Tibial nerve (tissue), 4 donors: ENCODE data around the gene TNFRSF21. TPM values are rescaled to one million over a fixed set of nuclear protein-coding genes. Genes with fewer than 3 reads are reported as not detected.

Experiments
- DNase-seq, 2 donors: peaks; one replicate each; pipeline ENCODE4 v3.0.0-alpha.2; 2019; ENCODE audit warnings: low spot score in 2 of 2
- H3K27ac ChIP-seq, 4 donors: fragments of 200-600 bp; sonication (generic) in 3 of 4; one replicate each; pipeline ENCODE4 v1.5.1; 2017 to 2019; ENCODE audit warnings: mild to moderate bottlenecking in 1 of 4
- H3K27me3 ChIP-seq, 2 donors: fragments of 200-600 bp; sonication (generic) in 1 of 2; one replicate each; pipeline versions ENCODE4 v1.5.1 to v1.6.0; 2017 to 2019
- H3K36me3 ChIP-seq, 3 donors: fragments of 200-600 bp; sonication (generic); one replicate each; pipeline ENCODE4 v1.5.1; 2018 to 2019
- H3K4me1 ChIP-seq, 4 donors: fragments of 200-600 bp; sonication (generic) in 3 of 4; one replicate each; pipeline ENCODE4 v1.5.1; 2017 to 2019
- H3K4me3 ChIP-seq, 4 donors: fragments of 200-600 bp; sonication (generic) in 3 of 4; one replicate each; pipeline ENCODE4 v1.5.1; 2017 to 2019; ENCODE audit warnings: mild to moderate bottlenecking in 1 of 4, moderate library complexity in 1 of 4
- H3K9me3 ChIP-seq, 4 donors: fragments of 200-600 bp; sonication (generic) in 3 of 4; one replicate each; pipeline ENCODE4 v1.5.1; 2017 to 2019
- EP300 ChIP-seq, 2 donors: sonication (generic); formaldehyde crosslinking; IDR thresholded peaks; one replicate each; pipeline ENCODE4 v1.6.1; 2017; ENCODE audit warnings: antibody characterized with exemption in 2 of 2, mild to moderate bottlenecking in 1 of 2
- POLR2A ChIP-seq, 2 donors: fragments of 450-650 bp; IDR thresholded peaks; one replicate each; pipeline ENCODE4 v1.6.1; 2017; ENCODE audit warnings: antibody characterized with exemption in 2 of 2, mild to moderate bottlenecking in 2 of 2, moderate library complexity in 2 of 2
- WGBS, 2 donors: methylation state at CpG; one replicate each; pipeline ENCODE4 v1.1.5; 2018; 5-methylcytosine and 5-hydroxymethylcytosine counted together
- total RNA-seq, 4 donors: library from RNA; depleted of rRNA; stranded (reverse); fragments of >200 nt; gene quantifications; one replicate each; pipeline ENCODE4 v1.1.0, GENCODE V29; 2016
- TF ChIP-seq, protein P1 (sequence below), 5 experiments: fragments of 200-600 bp in 3 of 5; fragments of 450-650 bp in 2 of 5; sonication (generic) in 3 of 5; IDR thresholded peaks; one replicate each; pipeline ENCODE4 v1.5.1; 2016 to 2019; ENCODE audit warnings: antibody characterized with exemption in 5 of 5, mild to moderate bottlenecking in 3 of 5, moderate library complexity in 2 of 5

The TNFRSF21 gene
- total RNA-seq, 4 donors from 2014 or later = 5.7 to 8.0 (median 7.6) TPM

DNA sequence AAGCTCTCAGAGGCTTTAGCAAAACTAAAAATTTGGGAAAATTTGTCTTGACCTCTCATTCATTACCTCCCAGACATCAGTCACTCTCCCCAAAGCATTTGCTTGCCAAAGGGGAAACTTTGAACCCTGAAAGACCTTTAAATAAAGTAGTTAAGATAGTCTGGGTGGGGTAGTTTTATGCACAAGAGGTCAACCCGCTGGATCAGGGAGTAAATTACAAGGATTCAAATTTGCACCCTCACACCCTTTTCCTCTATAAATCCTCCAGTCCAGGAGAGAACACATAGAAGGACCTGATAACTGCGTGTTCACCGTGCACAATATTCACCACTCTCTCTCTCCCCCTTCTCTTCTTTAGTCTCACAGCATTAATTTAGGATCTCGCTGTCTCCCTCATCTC lies 36.1 kb upstream of the TNFRSF21 start:
- Histone ChIP-seq H3K36me3 (no peaks in the 10 kb centered on the region), H3K9me3 (no peaks in the 10 kb centered on the region), H3K27ac (no peak overlapping the region), H3K27me3 (no peaks in the 10 kb centered on the region), H3K4me1 (no peaks in the 10 kb centered on the region), H3K4me3 (no peak overlapping the region)
- 76 to 87% methylated on average over 4 of the region's 4 CpGs for WGBS, 2 donors
- DNase-seq = no peak
- TF ChIP-seq POLR2A (IDR thresholded peaks at IDR 0.05) = no peak

DNA sequence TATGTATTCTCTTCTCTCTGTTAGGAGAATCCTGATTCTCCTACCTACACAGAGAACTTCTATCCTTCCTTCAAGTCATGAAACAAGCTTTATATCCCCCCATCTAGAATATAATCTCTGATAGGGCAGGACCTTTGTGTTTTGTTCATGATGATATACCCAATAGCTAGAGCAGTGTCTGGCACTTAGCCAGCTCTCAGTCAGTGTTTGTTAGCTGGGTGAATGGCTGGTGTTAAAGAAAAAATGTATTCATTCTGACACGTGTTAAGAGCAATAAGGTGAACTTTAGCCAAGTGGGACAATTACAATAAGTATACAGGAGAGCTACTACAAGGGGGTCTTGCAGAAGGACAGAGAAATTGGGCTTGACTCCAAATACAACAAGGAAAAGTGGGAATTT lies 34.3 kb upstream of the TNFRSF21 start:
- Histone ChIP-seq H3K36me3 (no peaks in the 10 kb centered on the region), H3K27ac (no peak overlapping the region), H3K27me3 (no peaks in the 10 kb centered on the region), H3K4me1 (no peaks in the 10 kb centered on the region), H3K4me3 (no peak overlapping the region), H3K9me3 (no peaks in the 10 kb centered on the region)
- DNase-seq = no peak
- 10 to 22% methylated on average over 1 of the region's 1 CpG for WGBS, 2 donors
- TF ChIP-seq EP300 (IDR thresholded peaks at IDR 0.05) (no peak), POLR2A (IDR thresholded peaks at IDR 0.05) (no peak)
- TF ChIP-seq, protein P1, sequence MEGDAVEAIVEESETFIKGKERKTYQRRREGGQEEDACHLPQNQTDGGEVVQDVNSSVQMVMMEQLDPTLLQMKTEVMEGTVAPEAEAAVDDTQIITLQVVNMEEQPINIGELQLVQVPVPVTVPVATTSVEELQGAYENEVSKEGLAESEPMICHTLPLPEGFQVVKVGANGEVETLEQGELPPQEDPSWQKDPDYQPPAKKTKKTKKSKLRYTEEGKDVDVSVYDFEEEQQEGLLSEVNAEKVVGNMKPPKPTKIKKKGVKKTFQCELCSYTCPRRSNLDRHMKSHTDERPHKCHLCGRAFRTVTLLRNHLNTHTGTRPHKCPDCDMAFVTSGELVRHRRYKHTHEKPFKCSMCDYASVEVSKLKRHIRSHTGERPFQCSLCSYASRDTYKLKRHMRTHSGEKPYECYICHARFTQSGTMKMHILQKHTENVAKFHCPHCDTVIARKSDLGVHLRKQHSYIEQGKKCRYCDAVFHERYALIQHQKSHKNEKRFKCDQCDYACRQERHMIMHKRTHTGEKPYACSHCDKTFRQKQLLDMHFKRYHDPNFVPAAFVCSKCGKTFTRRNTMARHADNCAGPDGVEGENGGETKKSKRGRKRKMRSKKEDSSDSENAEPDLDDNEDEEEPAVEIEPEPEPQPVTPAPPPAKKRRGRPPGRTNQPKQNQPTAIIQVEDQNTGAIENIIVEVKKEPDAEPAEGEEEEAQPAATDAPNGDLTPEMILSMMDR (IDR thresholded peaks at IDR 0.05) = no peak

DNA sequence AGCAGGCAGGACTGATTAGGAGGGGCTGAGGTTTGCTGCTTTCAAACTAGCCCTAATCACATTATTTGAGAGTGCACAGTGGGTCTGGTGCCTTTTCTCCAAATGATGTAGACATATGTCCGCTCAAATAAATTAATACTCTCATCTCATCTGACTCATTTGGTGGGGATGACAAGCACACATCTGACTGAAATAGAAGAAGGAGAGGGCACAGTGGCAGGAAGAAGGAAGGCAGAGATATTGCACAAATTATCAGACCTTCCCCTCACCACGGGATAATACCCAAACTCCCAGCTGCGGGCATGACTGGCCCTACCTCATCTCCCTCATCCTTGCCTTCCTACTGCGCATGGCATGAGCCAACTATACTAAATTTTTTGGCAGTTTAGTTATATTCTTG lies 33.9 kb upstream of the TNFRSF21 start:
- H3K4me1 ChIP-seq = no peaks in the 10 kb centered on the region
- 71 to 82% methylated on average over 4 of the region's 4 CpGs for WGBS, 2 donors

DNA sequence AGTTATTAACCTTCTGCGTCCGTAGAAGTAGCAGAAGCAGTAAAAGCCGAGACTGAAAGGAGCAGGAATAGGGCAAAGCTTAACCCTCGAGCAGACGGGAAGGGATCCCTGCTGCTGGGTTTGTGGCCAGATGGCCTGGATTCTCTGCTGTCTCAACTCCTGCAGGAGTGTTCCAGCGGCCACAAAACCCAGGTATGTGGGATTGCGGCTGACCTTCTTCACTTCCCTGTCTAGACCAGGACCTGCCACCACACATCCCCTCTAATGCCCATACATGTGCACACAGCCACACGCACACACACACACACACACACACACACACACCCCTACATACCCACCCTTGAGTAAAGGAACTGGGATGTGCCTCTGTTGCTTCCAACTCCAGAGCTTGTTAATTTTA lies 33.1 kb upstream of the TNFRSF21 start:
- no peak for DNase-seq
- H3K36me3 ChIP-seq = no peaks in the 10 kb centered on the region
- no peaks in the 10 kb centered on the region for H3K4me1 ChIP-seq
- no peaks in the 10 kb centered on the region for H3K9me3 ChIP-seq
- H3K27ac ChIP-seq = no peak overlapping the region
- 62% methylated on average over 8 of the region's 8 CpGs for WGBS, 2 donors
- TF ChIP-seq, protein P1 (IDR thresholded peaks at IDR 0.05) = no peak
- TF ChIP-seq EP300 (IDR thresholded peaks at IDR 0.05) (no peak), POLR2A (IDR thresholded peaks at IDR 0.05) (no peak)
- no peaks in the 10 kb centered on the region for H3K27me3 ChIP-seq
- no peak overlapping the region for H3K4me3 ChIP-seq

More for the DNA sequence above, 33.9 kb upstream of the TNFRSF21 start:
- H3K4me3 ChIP-seq = no peak overlapping the region
- H3K27ac ChIP-seq = no peak overlapping the region
- TF ChIP-seq EP300 (IDR thresholded peaks at IDR 0.05) (no peak), POLR2A (IDR thresholded peaks at IDR 0.05) (no peak)
- TF ChIP-seq, protein P1 (IDR thresholded peaks at IDR 0.05) = no peak
- DNase-seq = no peak
- H3K36me3 ChIP-seq = no peaks in the 10 kb centered on the region
- no peaks in the 10 kb centered on the region for H3K27me3 ChIP-seq
- no peaks in the 10 kb centered on the region for H3K9me3 ChIP-seq

DNA sequence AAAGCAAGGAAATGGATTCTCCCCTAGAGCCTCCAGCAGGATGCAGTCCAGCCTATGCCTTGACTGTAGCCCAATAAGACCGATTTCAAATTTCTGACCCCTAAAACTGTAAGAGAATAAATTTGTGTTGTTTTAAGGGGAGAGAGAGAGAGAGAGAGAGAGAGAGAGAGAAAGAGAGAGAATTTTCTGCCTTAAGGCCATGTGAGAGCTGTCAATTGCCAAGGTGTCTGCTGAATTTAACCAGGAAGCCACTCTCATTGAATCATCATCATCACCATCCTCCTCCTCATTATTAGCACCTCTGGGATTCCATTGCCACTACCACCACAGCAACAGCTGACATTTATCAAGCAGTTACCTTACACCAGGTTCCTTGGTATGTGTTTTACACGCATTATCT lies 27.8 kb upstream of the TNFRSF21 start:
- no peak for DNase-seq
- no peak overlapping the region for H3K4me3 ChIP-seq
- no peak overlapping the region for H3K27ac ChIP-seq
- WGBS, 2 donors = 84 to 92% methylated on average over 2 of the region's 2 CpGs
- no peaks in the 10 kb centered on the region for H3K36me3 ChIP-seq
- H3K4me1 ChIP-seq = no peaks in the 10 kb centered on the region
- TF ChIP-seq EP300 (IDR thresholded peaks at IDR 0.05) (no peak), POLR2A (IDR thresholded peaks at IDR 0.05) (no peak)
- TF ChIP-seq, protein P1 (IDR thresholded peaks at IDR 0.05) = no peak
- H3K27me3 ChIP-seq = no peaks in the 10 kb centered on the region
- peaks cover 0 to 5% (median 0%) of the 10 kb centered on the region in 4 donors for H3K9me3 ChIP-seq

DNA sequence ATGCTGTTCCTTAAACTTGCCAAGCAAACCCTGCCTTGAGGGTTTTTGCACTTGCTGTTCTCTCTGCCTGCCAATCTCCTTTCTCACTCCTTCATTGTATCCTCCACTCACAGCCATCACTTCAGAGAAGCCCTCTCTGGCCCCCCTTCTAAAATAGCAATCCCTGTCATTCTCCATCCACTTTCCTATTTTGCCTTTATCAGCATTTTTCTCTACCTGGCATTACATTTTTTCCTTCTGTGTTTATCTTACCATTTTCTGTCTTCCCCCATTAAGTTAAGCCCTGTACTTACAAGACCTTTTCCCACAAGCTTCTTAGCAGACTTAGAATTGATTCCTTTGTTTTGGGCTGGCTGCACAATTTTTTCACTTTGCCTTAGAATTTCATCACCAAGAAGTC lies 26.6 kb upstream of the TNFRSF21 start:
- Histone ChIP-seq H3K27me3 (no peaks in the 10 kb centered on the region), H3K4me3 (no peak overlapping the region), H3K4me1 (no peaks in the 10 kb centered on the region), H3K9me3 (peaks cover 0 to 8% (median 0%) of the 10 kb centered on the region in 4 donors), H3K27ac (no peak overlapping the region), H3K36me3 (no peaks in the 10 kb centered on the region)
- TF ChIP-seq, protein P1 (IDR thresholded peaks at IDR 0.05) = no peak
- TF ChIP-seq POLR2A (IDR thresholded peaks at IDR 0.05) (no peak), EP300 (IDR thresholded peaks at IDR 0.05) (no peak)
- DNase-seq = no peak
